Loucy (cell line): ENCODE measurements around the gene TYMP.

ENCODE experiments used
- CTCF ChIP-seq: fragments of 200-600 bp; sonication (generic); conservative IDR thresholded peaks from 2 replicates; pipeline ENCODE4 v1.5.1; 2014; ENCODE audit warnings: mild to moderate bottlenecking, antibody characterized with exemption, low read length
- EZH2phosphoT487 ChIP-seq: fragments of 200-600 bp; IDR thresholded peaks from 2 replicates; pipeline ENCODE4 v1.6.1; 2018; ENCODE audit warnings: antibody characterized with exemption, mild to moderate bottlenecking, moderate library complexity, borderline replicate concordance

GRCh38 chr22:50572965-50573364, 43.2 kb upstream of the TYMP start:
- TF ChIP-seq CTCF, result no peak
- TF ChIP-seq EZH2phosphoT487, result no peak
